ENCODE results near the gene SSX2IP. TPM values are rescaled to one million over a fixed set of nuclear protein-coding genes. Genes with fewer than 3 reads are reported as not detected.

Gene SSX2IP
- total RNA-seq, 6 experiments from 2014 or later, result 78.3 to 128 (median 121) TPM

DNA sequence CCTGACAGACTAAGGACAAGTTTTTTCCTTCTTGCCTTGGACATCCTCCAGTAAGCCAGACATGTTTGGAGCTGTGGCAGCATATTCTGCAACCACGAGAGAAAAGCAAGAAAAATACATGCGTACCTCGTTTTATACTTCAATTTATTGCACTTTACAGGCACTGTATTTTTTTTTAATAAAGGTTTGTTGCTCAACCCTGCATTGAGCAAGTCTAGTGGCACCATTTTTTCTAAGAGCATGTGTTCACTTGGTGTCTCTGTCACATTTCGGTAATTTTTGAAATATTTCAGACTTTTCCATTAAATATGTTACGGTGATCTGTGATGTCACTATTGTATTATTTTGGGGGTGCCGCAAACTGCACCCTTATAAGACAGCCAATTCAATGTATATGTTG is 2.1 kb upstream of the SSX2IP start:
- TF ChIP-seq, protein P1, sequence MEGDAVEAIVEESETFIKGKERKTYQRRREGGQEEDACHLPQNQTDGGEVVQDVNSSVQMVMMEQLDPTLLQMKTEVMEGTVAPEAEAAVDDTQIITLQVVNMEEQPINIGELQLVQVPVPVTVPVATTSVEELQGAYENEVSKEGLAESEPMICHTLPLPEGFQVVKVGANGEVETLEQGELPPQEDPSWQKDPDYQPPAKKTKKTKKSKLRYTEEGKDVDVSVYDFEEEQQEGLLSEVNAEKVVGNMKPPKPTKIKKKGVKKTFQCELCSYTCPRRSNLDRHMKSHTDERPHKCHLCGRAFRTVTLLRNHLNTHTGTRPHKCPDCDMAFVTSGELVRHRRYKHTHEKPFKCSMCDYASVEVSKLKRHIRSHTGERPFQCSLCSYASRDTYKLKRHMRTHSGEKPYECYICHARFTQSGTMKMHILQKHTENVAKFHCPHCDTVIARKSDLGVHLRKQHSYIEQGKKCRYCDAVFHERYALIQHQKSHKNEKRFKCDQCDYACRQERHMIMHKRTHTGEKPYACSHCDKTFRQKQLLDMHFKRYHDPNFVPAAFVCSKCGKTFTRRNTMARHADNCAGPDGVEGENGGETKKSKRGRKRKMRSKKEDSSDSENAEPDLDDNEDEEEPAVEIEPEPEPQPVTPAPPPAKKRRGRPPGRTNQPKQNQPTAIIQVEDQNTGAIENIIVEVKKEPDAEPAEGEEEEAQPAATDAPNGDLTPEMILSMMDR (IDR thresholded peaks at IDR 0.05), result no peak
- H3K27me3 Mint-ChIP-seq (ENCODE audit: insufficient read depth), result peaks cover 2% of the 10 kb centered on the region
- peaks cover 52% of the 10 kb centered on the region for H3K4me1 Mint-ChIP-seq (ENCODE audit: low read depth)
- H3K27ac Mint-ChIP-seq, result no peak overlapping the region
- peaks cover 21% of the 10 kb centered on the region for H3K36me3 Mint-ChIP-seq (ENCODE audit: low read depth)
- no peak overlapping the region for H3K4me3 Mint-ChIP-seq
- DNase-seq, result no peak
- H3K9me3 Mint-ChIP-seq, result peaks cover 6% of the 10 kb centered on the region

DNA sequence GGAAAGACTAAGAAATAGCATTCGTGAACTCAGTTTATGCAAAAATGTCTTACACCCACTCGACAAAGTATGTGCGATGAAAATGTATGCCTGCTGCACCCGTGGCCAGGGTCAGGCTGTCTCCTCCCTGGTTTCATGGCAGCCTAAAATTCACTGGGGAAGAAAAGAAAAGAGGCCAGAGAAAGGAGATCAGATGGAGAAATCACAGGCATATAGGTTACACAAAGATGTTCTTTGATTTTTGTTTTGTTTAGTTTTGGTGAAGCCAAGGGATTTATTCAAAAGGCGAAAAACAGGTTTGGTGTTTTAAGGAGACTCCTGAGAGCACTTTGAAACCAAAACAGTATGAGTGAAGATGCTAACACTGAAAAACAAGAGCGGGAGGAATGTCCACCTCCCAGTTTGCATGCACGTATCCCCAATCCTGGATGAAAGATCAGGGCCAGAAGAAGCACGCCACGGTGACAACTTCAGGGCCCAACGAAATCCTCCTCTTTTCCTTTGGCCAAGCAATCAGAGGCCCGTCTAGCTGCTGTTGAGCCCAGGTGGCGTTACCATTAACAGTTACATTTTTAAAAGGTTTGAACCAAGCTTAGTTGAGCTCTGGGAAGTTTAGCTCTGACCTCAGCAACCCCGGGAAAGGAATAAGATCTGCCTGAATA is 992 bp upstream of the SSX2IP start:
- peaks cover 2% of the 10 kb centered on the region for H3K27me3 Mint-ChIP-seq (ENCODE audit: insufficient read depth)
- H3K9me3 Mint-ChIP-seq, result peaks cover 6% of the 10 kb centered on the region
- H3K36me3 Mint-ChIP-seq (ENCODE audit: low read depth), result peaks cover 29% of the 10 kb centered on the region
- H3K4me1 Mint-ChIP-seq (ENCODE audit: low read depth), result peaks cover 57% of the 10 kb centered on the region
- peak overlapping the region; percentile 91 for H3K4me3 Mint-ChIP-seq
- no peak for DNase-seq
- H3K27ac Mint-ChIP-seq, result peak overlapping the region; percentile 55
- TF ChIP-seq, protein P1 (IDR thresholded peaks at IDR 0.05), result no peak

DNA sequence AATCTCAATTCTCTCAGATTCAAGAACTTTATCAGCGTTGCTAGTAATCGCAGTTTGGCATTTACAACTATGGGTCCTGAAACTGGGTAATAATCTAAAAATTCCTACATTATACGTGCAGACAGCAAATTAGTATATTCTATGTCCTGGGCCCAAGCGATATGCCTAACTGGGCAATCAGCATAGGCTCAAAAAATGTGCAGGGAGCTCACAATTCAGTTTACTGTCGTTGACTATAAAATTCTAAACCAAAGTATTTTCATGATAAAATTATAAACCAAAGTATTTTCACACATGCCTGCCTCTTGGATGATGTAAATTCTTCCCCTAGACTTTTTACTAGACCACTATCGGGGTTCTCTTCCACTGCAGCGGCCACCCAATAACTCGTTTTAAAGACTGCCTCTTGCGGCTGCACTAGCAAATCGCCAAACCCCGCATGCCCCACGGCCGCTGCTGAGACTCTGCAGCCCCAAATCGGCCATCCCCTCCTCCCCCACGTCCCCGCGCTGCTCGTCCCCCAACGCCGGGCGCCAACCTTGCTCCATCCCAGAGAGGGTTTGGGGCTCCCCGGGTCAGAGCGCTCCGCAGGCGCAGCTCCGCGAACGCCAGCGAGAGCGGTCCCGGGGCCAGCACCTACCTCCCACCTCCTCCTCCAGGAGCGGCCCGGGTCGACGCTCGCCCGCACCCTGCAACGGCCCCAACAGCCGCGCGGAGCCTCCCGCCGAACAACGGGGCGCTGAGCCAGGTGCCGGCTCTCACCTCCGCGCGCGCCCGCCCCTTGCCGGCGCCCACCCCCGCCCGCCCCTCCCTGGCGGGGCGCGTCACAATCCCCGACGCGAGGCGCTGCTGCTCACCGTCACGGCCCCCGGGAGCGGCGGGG is 506 bp downstream of the SSX2IP start:
- H3K4me3 Mint-ChIP-seq, result peak overlapping the region; percentile 91
- TF ChIP-seq, protein P1 (IDR thresholded peaks at IDR 0.05), result peak; percentile 57
- peaks cover 6% of the 10 kb centered on the region for H3K9me3 Mint-ChIP-seq
- H3K27me3 Mint-ChIP-seq (ENCODE audit: insufficient read depth), result peaks cover 2% of the 10 kb centered on the region
- peak; percentile 50 for DNase-seq
- peaks cover 62% of the 10 kb centered on the region for H3K4me1 Mint-ChIP-seq (ENCODE audit: low read depth)
- peaks cover 35% of the 10 kb centered on the region for H3K36me3 Mint-ChIP-seq (ENCODE audit: low read depth)
- peak overlapping the region; percentile 79 for H3K27ac Mint-ChIP-seq

DNA sequence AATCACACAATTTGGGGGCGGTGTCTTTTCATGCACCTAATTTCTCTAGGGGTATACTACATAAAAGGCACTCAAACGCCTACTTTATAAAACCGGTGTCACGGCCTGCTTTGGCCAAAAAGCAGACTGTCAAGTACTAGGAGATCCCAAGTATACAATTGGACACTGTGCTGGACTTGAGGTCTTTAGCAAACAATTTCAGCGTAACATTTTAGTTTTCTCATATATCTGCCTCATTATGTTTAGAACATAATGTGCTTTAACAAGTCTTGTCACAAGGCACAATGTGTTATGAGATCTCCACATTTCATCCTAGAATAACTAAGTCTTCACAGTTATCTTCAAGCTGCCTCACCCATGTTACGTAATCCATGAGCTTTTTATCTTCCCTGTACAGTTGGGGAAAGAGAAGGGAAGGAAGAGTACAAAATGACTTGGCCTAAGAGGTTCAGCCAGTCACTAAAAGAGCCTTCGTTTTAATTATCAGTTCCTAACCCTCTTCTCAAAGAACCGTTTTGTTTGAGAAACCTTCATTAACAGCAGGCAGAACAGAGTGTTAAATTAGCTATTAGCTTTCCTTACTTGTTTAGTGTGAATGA is 1.7 kb downstream of the SSX2IP start:
- H3K4me1 Mint-ChIP-seq (ENCODE audit: low read depth), result peaks cover 53% of the 10 kb centered on the region
- peaks cover 2% of the 10 kb centered on the region for H3K27me3 Mint-ChIP-seq (ENCODE audit: insufficient read depth)
- H3K36me3 Mint-ChIP-seq (ENCODE audit: low read depth), result peaks cover 28% of the 10 kb centered on the region
- TF ChIP-seq, protein P1 (IDR thresholded peaks at IDR 0.05), result no peak
- no peaks in the 10 kb centered on the region for H3K9me3 Mint-ChIP-seq
- H3K27ac Mint-ChIP-seq, result peak overlapping the region; percentile 79
- DNase-seq, result no peak
- H3K4me3 Mint-ChIP-seq, result peak overlapping the region; percentile 91

DNA sequence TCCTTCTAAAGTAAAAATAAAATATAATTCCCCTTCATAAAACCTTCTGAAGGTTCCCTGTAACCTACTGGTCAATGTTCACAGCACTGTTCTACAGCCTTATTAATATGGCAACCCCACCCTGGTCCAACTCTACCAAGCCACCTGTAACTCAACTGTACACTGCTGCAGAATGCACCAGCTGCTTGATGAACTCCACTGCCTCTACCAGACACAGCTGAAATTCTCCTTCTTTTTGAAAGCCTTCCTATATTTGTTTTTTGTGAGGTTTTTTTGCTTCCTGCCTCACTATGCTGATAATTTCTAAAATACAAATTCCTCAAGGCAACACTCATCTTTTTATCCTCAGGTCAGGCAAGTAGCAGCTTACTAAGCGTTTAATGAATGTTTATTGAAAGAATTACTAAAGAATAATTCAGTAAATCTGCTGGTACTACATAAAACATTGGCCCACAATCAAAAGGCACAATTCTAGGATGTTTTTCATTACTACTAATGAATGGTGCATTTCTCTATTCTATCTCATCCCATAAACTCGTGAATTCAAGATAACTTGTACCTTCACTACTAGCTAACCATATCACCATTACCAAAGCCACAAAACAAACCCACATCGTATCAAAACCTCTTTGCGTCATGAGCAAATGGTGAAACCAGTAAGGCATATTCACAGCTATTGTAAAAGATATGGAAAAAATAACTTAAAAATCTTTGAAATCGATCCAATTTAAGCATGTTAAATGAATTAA is 2.4 kb downstream of the SSX2IP start:
- Mint-ChIP-seq H3K36me3 (ENCODE audit: low read depth) (peaks cover 34% of the 10 kb centered on the region), H3K27ac (peak overlapping the region; percentile 79), H3K4me1 (ENCODE audit: low read depth) (peaks cover 53% of the 10 kb centered on the region), H3K9me3 (no peaks in the 10 kb centered on the region), H3K27me3 (ENCODE audit: insufficient read depth) (peaks cover 2% of the 10 kb centered on the region), H3K4me3 (peak overlapping the region; percentile 91)
- DNase-seq, result peak; percentile 78
- TF ChIP-seq, protein P1 (IDR thresholded peaks at IDR 0.05), result no peak
